GM10248 (cell line): ENCODE results near the gene HEY2.
"Not testable (repeated sequence)": the region's sequence is repeated elsewhere in the genome, so short reads cannot be mapped to it uniquely, and the experiment has no call there.

Experiments used
- CTCF ChIA-PET: fragments of 300-600 bp; sonication (Branson Sonifier 250); formaldehyde crosslinking; extraction: SDS; loops from one replicate; lab custom pipeline; 2021; ENCODE audit warnings: antibody characterized with exemption; lab: Yijun Ruan, JAX
- POLR2A ChIA-PET: fragments of 350-650 bp; sonication (Branson Sonifier 250); formaldehyde crosslinking; extraction: SDS; loops from one replicate; lab custom pipeline; 2020; ENCODE audit warnings: antibody characterized with exemption; lab: Yijun Ruan, JAX
- DNase-seq: peaks from one replicate; pipeline ENCODE4 v3.0.0; 2012; ENCODE audit errors: extremely low spot score
- CTCF ChIP-seq: IDR thresholded peaks from 2 replicates; pipeline ENCODE4 v1.5.1; 2012; ENCODE audit warnings: mild to moderate bottlenecking, low read depth; ENCODE audit errors: extremely low read depth, missing control alignments, control extremely low read depth

HEY2 gene

GRCh38 chr6:125804264-125804663 lies 54.8 kb downstream of the HEY2 start:
- ChIA-PET POLR2A (no interaction called here), CTCF (interaction anchor here (1.0 to 15.7 kb wide), 4 partner anchors 11 to 170 kb away, joined by 3 to 143 read pairs (median 4); partner anchors contain the start of gene NCOA7)
- TF ChIP-seq CTCF = no peak
- peak; percentile 31 for DNase-seq

- DNase-seq, POLR2A ChIA-PET: not testable (repeated sequence)
- CTCF ChIA-PET = interaction anchor here (1.0 to 15.7 kb wide), 4 partner anchors 11 to 169 kb away, joined by 3 to 143 read pairs (median 4); partner anchors contain the start of gene NCOA7
These were observed 55.5 kb downstream of the HEY2 start for GRCh38 chr6:125804866-125805425.

GRCh38 chr6:125806813-125807212 lies 57.4 kb downstream of the HEY2 start:
- POLR2A ChIA-PET = no interaction called here
- no peak for TF ChIP-seq CTCF

GRCh38 chr6:125807293-125807692 lies 57.9 kb downstream of the HEY2 start:
- CTCF ChIA-PET = interaction anchor here (0.9 to 15.7 kb wide), 6 partner anchors 10 to 167 kb away, joined by 3 to 143 read pairs (median 4); partner anchors contain the start of genes HINT3 and NCOA7
- DNase-seq = no peak
- TF ChIP-seq CTCF = no peak
- POLR2A ChIA-PET = no interaction called here

More at GRCh38 chr6:125806813-125807212, 57.4 kb downstream of the HEY2 start:
- DNase-seq = no peak
- CTCF ChIA-PET = interaction anchor here (0.6 to 15.7 kb wide), 6 partner anchors 11 to 167 kb away, joined by 3 to 143 read pairs (median 4); partner anchors contain the start of genes HINT3 and NCOA7

GRCh38 chr6:125808060-125808459 lies 58.6 kb downstream of the HEY2 start:
- no peak for TF ChIP-seq CTCF
- ChIA-PET CTCF (interaction anchor here (1.0 to 15.7 kb wide), 6 partner anchors 9 to 166 kb away, joined by 3 to 143 read pairs (median 4); partner anchors contain the start of genes HINT3 and NCOA7), POLR2A (no interaction called here)
- no peak for DNase-seq

GRCh38 chr6:125808591-125808990 lies 59.2 kb downstream of the HEY2 start:
- TF ChIP-seq CTCF = no peak
- DNase-seq = no peak
- POLR2A ChIA-PET = no interaction called here
- CTCF ChIA-PET = interaction anchor here (1.0 to 15.7 kb wide), 5 partner anchors 9 to 166 kb away, joined by 3 to 143 read pairs (median 4); partner anchors contain the start of genes HINT3 and NCOA7
